SK-N-SH treated with all-trans-retinoic acid at 6 μM for 48 hours (cell line): ENCODE results near the gene SMYD3.

ENCODE experiments used
- BACH2 ChIP-seq: fragments of 250-450 bp; sonication (Bioruptor Pico); IDR thresholded peaks from 2 replicates; pipeline ENCODE4 v1.9.0; 2021; ENCODE audit warnings: mild to moderate bottlenecking, borderline replicate concordance
- GLIS3 ChIP-seq: fragments of 250-450 bp; sonication (Bioruptor Pico); IDR thresholded peaks from 2 replicates; pipeline ENCODE4 v1.5.0; 2020; ENCODE audit warnings: mild to moderate bottlenecking, moderate library complexity
- RARB ChIP-seq: fragments of 250-450 bp; sonication (Bioruptor Pico); IDR thresholded peaks from 2 replicates; pipeline ENCODE4 v1.8.0; 2021; ENCODE audit warnings: mild to moderate bottlenecking, moderate library complexity
- TOX ChIP-seq: fragments of 250-450 bp; sonication (Bioruptor Pico); IDR thresholded peaks from 2 replicates; pipeline ENCODE4 v1.8.0; 2021; ENCODE audit warnings: mild to moderate bottlenecking, moderate library complexity, borderline replicate concordance
- TSHZ2 ChIP-seq: fragments of 250-450 bp; sonication (Bioruptor Pico); IDR thresholded peaks from 2 replicates; pipeline ENCODE4 v1.5.0; 2020; ENCODE audit warnings: mild to moderate bottlenecking, moderate library complexity
- ZFP3 ChIP-seq: fragments of 250-450 bp; sonication (Bioruptor Pico); IDR thresholded peaks from 2 replicates; pipeline ENCODE4 v1.5.0; 2020; ENCODE audit warnings: mild to moderate bottlenecking, moderate library complexity
- ZNF8 ChIP-seq: fragments of 450-650 bp; formaldehyde crosslinking; IDR thresholded peaks from 2 replicates; pipeline ENCODE4 v1.5.0; 2020; ENCODE audit warnings: mild to moderate bottlenecking, moderate library complexity
- TF ChIP-seq, protein P1 (sequence below): fragments of 250-450 bp; sonication (Bioruptor Pico); IDR thresholded peaks from 2 replicates; pipeline ENCODE4 v1.5.1; 2020; ENCODE audit warnings: low read depth, mild to moderate bottlenecking, moderate library complexity
- TF ChIP-seq, protein P2 (sequence below): fragments of 250-450 bp; sonication (Bioruptor Pico); IDR thresholded peaks from 2 replicates; pipeline ENCODE4 v1.8.0; 2020; ENCODE audit warnings: mild to moderate bottlenecking, moderate library complexity, borderline replicate concordance

GRCh38 chr1:246138781-246139180, 368.3 kb downstream of the SMYD3 start:
- TF ChIP-seq RARB (CRISPR knock-in tag) (no peak), GLIS3 (no peak), TOX (no peak), ZNF8 (CRISPR knock-in tag) (no peak), ZFP3 (no peak), TSHZ2 (CRISPR knock-in tag) (no peak), BACH2 (no peak)
- TF ChIP-seq, protein P1, sequence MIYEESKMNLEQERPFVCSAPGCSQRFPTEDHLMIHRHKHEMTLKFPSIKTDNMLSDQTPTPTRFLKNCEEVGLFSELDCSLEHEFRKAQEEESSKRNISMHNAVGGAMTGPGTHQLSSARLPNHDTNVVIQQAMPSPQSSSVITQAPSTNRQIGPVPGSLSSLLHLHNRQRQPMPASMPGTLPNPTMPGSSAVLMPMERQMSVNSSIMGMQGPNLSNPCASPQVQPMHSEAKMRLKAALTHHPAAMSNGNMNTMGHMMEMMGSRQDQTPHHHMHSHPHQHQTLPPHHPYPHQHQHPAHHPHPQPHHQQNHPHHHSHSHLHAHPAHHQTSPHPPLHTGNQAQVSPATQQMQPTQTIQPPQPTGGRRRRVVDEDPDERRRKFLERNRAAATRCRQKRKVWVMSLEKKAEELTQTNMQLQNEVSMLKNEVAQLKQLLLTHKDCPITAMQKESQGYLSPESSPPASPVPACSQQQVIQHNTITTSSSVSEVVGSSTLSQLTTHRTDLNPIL (CRISPR knock-in tag) = no peak
- TF ChIP-seq, protein P2, sequence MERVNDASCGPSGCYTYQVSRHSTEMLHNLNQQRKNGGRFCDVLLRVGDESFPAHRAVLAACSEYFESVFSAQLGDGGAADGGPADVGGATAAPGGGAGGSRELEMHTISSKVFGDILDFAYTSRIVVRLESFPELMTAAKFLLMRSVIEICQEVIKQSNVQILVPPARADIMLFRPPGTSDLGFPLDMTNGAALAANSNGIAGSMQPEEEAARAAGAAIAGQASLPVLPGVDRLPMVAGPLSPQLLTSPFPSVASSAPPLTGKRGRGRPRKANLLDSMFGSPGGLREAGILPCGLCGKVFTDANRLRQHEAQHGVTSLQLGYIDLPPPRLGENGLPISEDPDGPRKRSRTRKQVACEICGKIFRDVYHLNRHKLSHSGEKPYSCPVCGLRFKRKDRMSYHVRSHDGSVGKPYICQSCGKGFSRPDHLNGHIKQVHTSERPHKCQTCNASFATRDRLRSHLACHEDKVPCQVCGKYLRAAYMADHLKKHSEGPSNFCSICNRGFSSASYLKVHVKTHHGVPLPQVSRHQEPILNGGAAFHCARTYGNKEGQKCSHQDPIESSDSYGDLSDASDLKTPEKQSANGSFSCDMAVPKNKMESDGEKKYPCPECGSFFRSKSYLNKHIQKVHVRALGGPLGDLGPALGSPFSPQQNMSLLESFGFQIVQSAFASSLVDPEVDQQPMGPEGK (CRISPR knock-in tag) = no peak
